SK-N-MC (cell line): Measurements from ENCODE around the gene PARD3.

Experiments
- EZH2 ChIP-seq: fragments of 200-600 bp; sonication (generic); IDR thresholded peaks from one replicate; pipeline ENCODE4 v1.6.1; 2017; ENCODE audit warnings: antibody characterized with exemption
- FOXP2 ChIP-seq: optimal IDR thresholded peaks from 2 replicates; pipeline ENCODE3; 2011; ENCODE audit warnings: mild to moderate bottlenecking, moderate library complexity; ENCODE audit not compliant: insufficient read depth; ENCODE audit errors: extremely low read length, control extremely low read depth
- POLR2AphosphoS5 ChIP-seq: IDR thresholded peaks from 2 replicates; pipeline ENCODE4 v1.6.1; 2012; ENCODE audit warnings: mild to moderate bottlenecking, low read depth, low read length, borderline replicate concordance

GRCh38 chr10:34254596-34254995 is 560.5 kb downstream of the PARD3 start:
- TF ChIP-seq POLR2AphosphoS5, result no peak
- no peak for TF ChIP-seq EZH2
- TF ChIP-seq FOXP2, result no peak
